H1 (cell line): ENCODE data around the gene CACNG8. TPM values are rescaled to one million over a fixed set of nuclear protein-coding genes. Genes with fewer than 3 reads are reported as not detected.

Experiments
- CTCF ChIA-PET: fragments of 300-600 bp; sonication (Branson Sonifier 250); formaldehyde crosslinking; loops from one replicate; lab custom pipeline; 2021; ENCODE audit not compliant: partially characterized antibody; lab: Charles Lee
- POLR2A ChIA-PET: fragments of 300-600 bp; sonication (Branson Sonifier 250); formaldehyde crosslinking; loops from one replicate; lab custom pipeline; 2021; ENCODE audit warnings: inconsistent platforms; ENCODE audit not compliant: partially characterized antibody; lab: Charles Lee
- DNase-seq, 2 experiments: peaks; one replicate each; pipeline versions ENCODE4 v3.0.0 to v3.0.0-alpha.2; 2010 to 2022; ENCODE audit warnings: low spot score in 2 of 2, low read depth in 1 of 2, mixed read lengths in 1 of 2
- FAIRE-seq: peaks from 2 replicates; lab custom pipeline; 2011; peaks lifted over from hg19 to GRCh38; lab: Jason Lieb, UNC
- H2AFZ ChIP-seq: 2 replicates; pipeline ENCODE4 v1.8.1; 2012; ENCODE audit warnings: low read length, inconsistent platforms
- H2AK5ac ChIP-seq: 2 replicates; pipeline ENCODE4 v1.6.1; 2013; ENCODE audit warnings: low read depth, low read length
- H2BK120ac ChIP-seq: replicated peaks from 2 replicates; pipeline ENCODE3; 2013; ENCODE audit warnings: low read depth, low read length, inconsistent platforms
- H2BK12ac ChIP-seq: 2 replicates; pipeline ENCODE4 v1.6.1; 2013; ENCODE audit warnings: low read depth, low read length
- H2BK15ac ChIP-seq: 2 replicates; pipeline ENCODE4 v1.6.1; 2013; ENCODE audit warnings: low read length
- H2BK20ac ChIP-seq: 2 replicates; pipeline ENCODE4 v1.6.1; 2013; ENCODE audit warnings: low read length
- H2BK5ac ChIP-seq: 2 replicates; pipeline ENCODE4 v1.6.1; 2013; ENCODE audit warnings: low read depth, low read length
- H3K14ac ChIP-seq: 2 replicates; pipeline ENCODE4 v1.6.1; 2013; ENCODE audit warnings: inconsistent platforms; ENCODE audit not compliant: insufficient read length
- H3K18ac ChIP-seq: 2 replicates; pipeline ENCODE4 v1.6.1; 2013; ENCODE audit warnings: low read length; ENCODE audit errors: extremely low read depth
- H3K23ac ChIP-seq: 2 replicates; pipeline ENCODE4 v1.6.1; 2013; ENCODE audit warnings: inconsistent platforms; ENCODE audit not compliant: insufficient read length
- H3K23me2 ChIP-seq: 2 replicates; pipeline ENCODE4 v1.6.1; 2013; ENCODE audit warnings: low read depth, low read length
- H3K27ac ChIP-seq: 2 replicates; pipeline ENCODE4 v1.6.1; 2011; ENCODE audit warnings: low read depth, low read length, inconsistent platforms
- H3K27me3 ChIP-seq, 4 experiments: replicated peaks in 1 of 4; 1 replicate in 1 of 4; 2 replicates in 3 of 4; pipeline versions ENCODE4 v1.6.1 to v1.8.1; 2011 to 2013; ENCODE audit warnings: low read length in 3 of 4, mild to moderate bottlenecking in 3 of 4, inconsistent platforms in 2 of 4, mixed read lengths in 2 of 4, moderate library complexity in 1 of 4; ENCODE audit not compliant: control insufficient read depth in 3 of 4, insufficient read depth in 3 of 4; ENCODE audit errors: extremely low read depth in 1 of 4
- H3K36me3 ChIP-seq, 4 experiments: 2 replicates each; pipeline versions ENCODE4 v1.6.1 to v1.8.1; 2011 to 2013; ENCODE audit warnings: mild to moderate bottlenecking in 4 of 4, low read length in 3 of 4, moderate library complexity in 2 of 4, control low read depth in 1 of 4, inconsistent platforms in 1 of 4; ENCODE audit not compliant: insufficient read depth in 4 of 4, control insufficient read depth in 2 of 4
- H3K4ac ChIP-seq: replicated peaks from 2 replicates; pipeline ENCODE3; 2013; ENCODE audit warnings: low read length, low read depth, mixed read lengths, inconsistent platforms; ENCODE audit not compliant: insufficient read length
- H3K4me1 ChIP-seq, 4 experiments: replicated peaks in 1 of 4; 1 replicate in 1 of 4; 2 replicates in 3 of 4; pipeline versions ENCODE4 v1.6.1 to v1.8.1; 2011 to 2013; ENCODE audit warnings: low read length in 3 of 4, inconsistent platforms in 2 of 4, mixed read lengths in 1 of 4; ENCODE audit not compliant: insufficient read depth in 4 of 4, control insufficient read depth in 3 of 4
- H3K4me2 ChIP-seq, 2 experiments: 2 replicates each; pipeline versions ENCODE4 v1.6.1 to v1.8.1; 2011 to 2013; ENCODE audit warnings: low read depth in 2 of 2, low read length in 2 of 2, control low read depth in 1 of 2, inconsistent platforms in 1 of 2, mild to moderate bottlenecking in 1 of 2; ENCODE audit not compliant: insufficient read depth in 1 of 2
- H3K4me3 ChIP-seq, 4 experiments: fragments of 200-600, 300-600 bp in 1 of 4; sonication (generic), shearing (Covaris generic), sonication (Bioruptor Twin) in 1 of 4; 2 replicates each; pipeline versions ENCODE4 v1.5.1 to v1.8.1; 2011 to 2016; ENCODE audit warnings: low read length in 4 of 4, low read depth in 3 of 4, control low read depth in 2 of 4, inconsistent platforms in 2 of 4, mild to moderate bottlenecking in 2 of 4, mixed read lengths in 1 of 4, moderate library complexity in 1 of 4; ENCODE audit not compliant: insufficient read depth in 2 of 4; ENCODE audit errors: extremely low read depth in 1 of 4
- H3K56ac ChIP-seq: replicated peaks from 2 replicates; pipeline ENCODE3; 2013; ENCODE audit warnings: low read depth, mild to moderate bottlenecking, mixed read lengths, low read length, inconsistent platforms; ENCODE audit not compliant: insufficient read length
- H3K79me1 ChIP-seq: 2 replicates; pipeline ENCODE4 v1.6.1; 2013; ENCODE audit warnings: low read depth, low read length, control low read depth
- H3K79me2 ChIP-seq, 2 experiments: 2 replicates each; pipeline versions ENCODE4 v1.6.1 to v1.8.1; 2012 to 2013; ENCODE audit warnings: low read length in 2 of 2, mild to moderate bottlenecking in 2 of 2, inconsistent platforms in 1 of 2; ENCODE audit not compliant: insufficient read depth in 2 of 2, control insufficient read depth in 1 of 2
- H3K9ac ChIP-seq, 4 experiments: replicated peaks in 1 of 4; 1 replicate in 1 of 4; 2 replicates in 3 of 4; pipeline versions ENCODE4 v1.6.1 to v1.8.1; 2011 to 2013; ENCODE audit warnings: low read depth in 3 of 4, low read length in 3 of 4, control low read depth in 2 of 4, mild to moderate bottlenecking in 2 of 4, moderate library complexity in 2 of 4, inconsistent platforms in 1 of 4; ENCODE audit errors: extremely low read depth in 1 of 4
- H3K9me3 ChIP-seq, 2 experiments: 2 replicates each; pipeline versions ENCODE4 v1.6.1 to v1.8.1; 2012 to 2013; ENCODE audit warnings: mild to moderate bottlenecking in 2 of 2, moderate library complexity in 2 of 2, control low read depth in 1 of 2, inconsistent platforms in 1 of 2, low read depth in 1 of 2, low read length in 1 of 2, mixed read lengths in 1 of 2; ENCODE audit not compliant: insufficient read depth in 2 of 2
- H4K20me1 ChIP-seq, 2 experiments: replicated peaks in 1 of 2; 2 replicates each; pipeline versions ENCODE3 to v1.8.1; 2011 to 2013; ENCODE audit warnings: inconsistent platforms in 2 of 2, low read length in 2 of 2, mild to moderate bottlenecking in 1 of 2; ENCODE audit not compliant: insufficient read depth in 2 of 2, control insufficient read depth in 1 of 2
- H4K5ac ChIP-seq: 2 replicates; pipeline ENCODE4 v1.6.1; 2013; ENCODE audit warnings: low read length, low read depth, mixed read lengths, inconsistent platforms; ENCODE audit not compliant: insufficient read length
- H4K8ac ChIP-seq: 2 replicates; pipeline ENCODE4 v1.8.0; 2013; ENCODE audit warnings: mild to moderate bottlenecking, moderate library complexity, low read length, inconsistent platforms; ENCODE audit not compliant: insufficient read depth; ENCODE audit errors: extremely low read depth
- H4K91ac ChIP-seq: replicated peaks from 2 replicates; pipeline ENCODE3; 2013; ENCODE audit warnings: low read length, mixed read lengths, inconsistent platforms; ENCODE audit not compliant: insufficient read length
- BACH1 ChIP-seq: IDR thresholded peaks from 2 replicates; pipeline ENCODE4 v1.6.1; 2012; ENCODE audit warnings: low read length, improper control_type of control experiment
- CHD1 ChIP-seq: IDR thresholded peaks from 2 replicates; pipeline ENCODE4 v1.6.1; 2012; ENCODE audit warnings: low read depth, low read length, improper control_type of control experiment
- GTF2F1 ChIP-seq: IDR thresholded peaks from 2 replicates; pipeline ENCODE4 v1.6.1; 2012; ENCODE audit warnings: low read depth, low read length, improper control_type of control experiment, borderline replicate concordance
- HDAC2 ChIP-seq, 2 experiments: fragments of 300-600 bp in 1 of 2; sonication (generic) in 1 of 2; IDR thresholded peaks; 2 replicates each; pipeline ENCODE4 v1.6.1; 2011 to 2012; ENCODE audit warnings: low read depth in 2 of 2, low read length in 2 of 2, mild to moderate bottlenecking in 2 of 2, moderate library complexity in 2 of 2, borderline replicate concordance in 1 of 2, inconsistent platforms in 1 of 2
- NANOG ChIP-seq: IDR thresholded peaks from 2 replicates; pipeline ENCODE4 v1.6.1; 2011; ENCODE audit warnings: low read length, low read depth, mild to moderate bottlenecking, inconsistent platforms; ENCODE audit not compliant: insufficient read depth, poor library complexity, severe bottlenecking
- RBBP5 ChIP-seq: IDR thresholded peaks from 2 replicates; pipeline ENCODE4 v1.7.1; 2012; ENCODE audit warnings: low read depth, mild to moderate bottlenecking, inconsistent platforms, low read length, moderate library complexity, borderline replicate concordance
- SP1 ChIP-seq: IDR thresholded peaks from 2 replicates; pipeline ENCODE4 v1.6.1; 2011; ENCODE audit warnings: low read depth, low read length
- SRF ChIP-seq: IDR thresholded peaks from 2 replicates; pipeline ENCODE4 v1.6.1; 2011; ENCODE audit warnings: mild to moderate bottlenecking, low read depth, low read length, moderate library complexity
- SUZ12 ChIP-seq: fragments of 200-600 bp; sonication (generic); IDR thresholded peaks from 2 replicates; pipeline ENCODE4 v1.6.1; 2012; ENCODE audit warnings: mild to moderate bottlenecking, inconsistent platforms, low read length, moderate library complexity, mixed read lengths
- TAF1 ChIP-seq: IDR thresholded peaks from 2 replicates; pipeline ENCODE4 v1.6.1; 2011; ENCODE audit warnings: mild to moderate bottlenecking, low read depth, low read length
- WGBS, 2 experiments: shearing (Covaris generic) in 1 of 2; methylation state at CpG; one replicate each; pipeline versions ENCODE4 v1.1.6 to v1.1.7; 2013 to 2015; ENCODE audit warnings: low lambda C conversion rate in 2 of 2, mixed read lengths in 2 of 2, inconsistent platforms in 1 of 2, low coverage in 1 of 2, missing lambda C conversion rate in 1 of 2; ENCODE audit not compliant: insufficient replicate concordance in 2 of 2, insufficient coverage in 1 of 2, insufficient read length in 1 of 2; ENCODE audit errors: extremely low coverage in 1 of 2, missing lambda C conversion rate in 1 of 2; 5-methylcytosine and 5-hydroxymethylcytosine counted together
- polyA plus RNA-seq, 7 experiments: library from polyadenylated mRNA; depleted of rRNA in 3 of 7; stranded (reverse) in 5 of 7; unstranded in 2 of 7; fragments of >200 nt in 5 of 7; fragments of 200-250 nt in 2 of 7; gene quantifications; 1 replicate in 5 of 7; 2 replicates in 1 of 7; 4 replicates in 1 of 7; pipeline versions ENCODE4 v1.2.1 to v1.2.3, GENCODE V29; 2011 to 2013; ENCODE audit warnings: missing spikeins in 2 of 7, mixed read lengths in 2 of 7
- total RNA-seq: library from RNA; stranded (reverse); fragmentation: NEBNext Ultra II Directional; extraction: Animal tissue kit (Norgen Biotek cat#: 25700); gene quantifications from 2 replicates; pipeline ENCODE4 v1.2.1, GENCODE V29; 2021

Gene CACNG8
- total and polyA plus RNA-seq, 2 of the 8 experiments (the other 6 are each of a cell fraction or from before 2014, with no cell fraction given), result 0.41 to 4.5 TPM

DNA sequence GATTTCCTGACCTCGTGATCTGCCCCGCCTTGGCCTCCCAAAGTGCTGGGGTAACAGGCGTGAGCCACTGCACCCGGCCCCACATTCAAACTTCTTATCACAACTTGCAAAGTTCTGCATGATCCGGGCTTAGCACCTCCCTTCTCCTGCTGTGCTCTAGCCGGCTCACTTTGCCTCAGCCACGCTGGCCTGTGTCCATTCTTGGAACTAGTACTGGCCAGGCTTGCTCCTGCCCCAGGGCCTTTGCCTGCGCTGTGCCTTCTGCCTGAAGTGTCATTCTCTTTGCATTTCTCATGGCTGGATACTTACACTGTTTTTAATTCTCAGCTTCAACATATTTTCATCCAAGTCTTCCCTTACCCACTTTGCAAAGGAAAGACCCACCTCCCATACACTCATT lies 58.6 kb downstream of the CACNG8 start:
- H3K4ac ChIP-seq, result no peak overlapping the region
- no peak overlapping the region for H3K4me3 ChIP-seq
- no peak for DNase-seq
- no peaks in the 10 kb centered on the region; a peak in 1 of 8 replicates for H3K36me3 ChIP-seq
- H2AFZ ChIP-seq, result no peak overlapping the region
- H3K27ac ChIP-seq, result no peak overlapping the region
- peaks cover 0 to 6% (median 3%) of the 10 kb centered on the region in 4 experiments; a peak in 4 of 7 replicates for H3K4me1 ChIP-seq
- no peak overlapping the region for H4K5ac ChIP-seq
- no peaks in the 10 kb centered on the region for H3K79me2 ChIP-seq
- ChIA-PET CTCF (interaction anchor here (0.6 to 5.2 kb wide), 8 partner anchors 8 to 355 kb away, joined by 3 to 33 read pairs (median 5); partner anchors contain the start of gene CACNG6), POLR2A (interaction anchor here (1.0 to 1.7 kb wide), 5 partner anchors 21 to 76 kb away, joined by 3 to 5 read pairs (median 3); partner anchors contain the start of gene CACNG6)
- H3K27me3 ChIP-seq, result peaks cover 0 to 2% (median 0%) of the 10 kb centered on the region in 4 experiments; a peak in 1 of 7 replicates
- 91% methylated on average over 8 of the region's 8 CpGs; no CpG with 5 or more reads in 1 of the 2 experiments for WGBS, 2 experiments
- H3K14ac ChIP-seq, result no peak overlapping the region
- H3K79me1 ChIP-seq, result no peaks in the 10 kb centered on the region
- no peak overlapping the region for H3K18ac ChIP-seq
- H3K9ac ChIP-seq, result no peak overlapping the region
- H2BK12ac ChIP-seq, result no peak overlapping the region
- FAIRE-seq, result no peak
- H4K91ac ChIP-seq, result no peak overlapping the region
- no peak overlapping the region for H2BK15ac ChIP-seq
- H3K4me2 ChIP-seq, result no peak overlapping the region
- H4K20me1 ChIP-seq, result no peaks in the 10 kb centered on the region
- no peak overlapping the region for H2BK20ac ChIP-seq
- no peak overlapping the region for H2BK5ac ChIP-seq
- no peak overlapping the region for H4K8ac ChIP-seq
- H2BK120ac ChIP-seq, result no peak overlapping the region
- H3K23ac ChIP-seq, result no peak overlapping the region
- no peak overlapping the region for H2AK5ac ChIP-seq
- no peaks in the 10 kb centered on the region for H3K23me2 ChIP-seq
- no peaks in the 10 kb centered on the region for H3K9me3 ChIP-seq
- H3K56ac ChIP-seq, result no peak overlapping the region
- TF ChIP-seq RBBP5 (no peak), SP1 (no peak), GTF2F1 (no peak), TAF1 (no peak), BACH1 (no peak), SRF (no peak), HDAC2 (IDR thresholded peaks at IDR 0.05; ENCODE audit: borderline replicate concordance in 1 of 2, low read depth in 2 of 2, low read length in 2 of 2) (no peak), SUZ12 (no peak), CHD1 (no peak), NANOG (no peak)
